GM23338 (cell line): Measurements from ENCODE around the gene MLF2. TPM values are rescaled to one million over a fixed set of nuclear protein-coding genes. Genes with fewer than 3 reads are reported as not detected.

Experiments used
- ATAC-seq: fragments of 200-7000 bp; cut with Tn5 transposase; 3 replicates; pipeline ENCODE4 v1.9.1; 2020
- DNase-seq: peaks from one replicate; pipeline ENCODE4 v3.0.0-alpha.2; 2015; ENCODE audit warnings: low spot score
- H2AFZ ChIP-seq: fragments of 200-600 bp; sonication (generic); 2 replicates; pipeline ENCODE4 v1.8.0; 2016; ENCODE audit warnings: antibody characterized with exemption, mild to moderate bottlenecking, moderate library complexity
- H3F3A ChIP-seq: fragments of 200-600 bp; sonication (generic); replicated peaks from 2 replicates; pipeline ENCODE4 v1.8.0; 2017; ENCODE audit warnings: antibody characterized with exemption, mixed run types, low read depth
- H3K27ac ChIP-seq: fragments of 200-600 bp; sonication (generic); 2 replicates; pipeline ENCODE4 v1.6.1; 2016; ENCODE audit warnings: low read depth
- H3K27me3 ChIP-seq: fragments of 200-600 bp; sonication (generic); 2 replicates; pipeline ENCODE4 v1.8.0; 2016; ENCODE audit warnings: mild to moderate bottlenecking, mixed run types, moderate library complexity; ENCODE audit not compliant: insufficient read depth
- H3K36me3 ChIP-seq: fragments of 200-600 bp; sonication (generic); 2 replicates; pipeline ENCODE4 v1.8.0; 2016; ENCODE audit warnings: mild to moderate bottlenecking; ENCODE audit not compliant: insufficient read depth
- H3K4me1 ChIP-seq: fragments of 200-600 bp; sonication (generic); 2 replicates; pipeline ENCODE4 v1.8.0; 2016; ENCODE audit warnings: mild to moderate bottlenecking, moderate library complexity; ENCODE audit not compliant: insufficient read depth
- H3K4me2 ChIP-seq: fragments of 200-600 bp; sonication (generic); 2 replicates; pipeline ENCODE4 v1.7.1; 2017; ENCODE audit warnings: mixed run types
- H3K4me3 ChIP-seq: fragments of 200-600 bp; sonication (generic); 2 replicates; pipeline ENCODE4 v1.6.1; 2016; ENCODE audit warnings: mixed run types
- H3K79me2 ChIP-seq: fragments of 200-600 bp; sonication (generic); replicated peaks from 2 replicates; pipeline ENCODE4 v1.8.0; 2017; ENCODE audit warnings: mild to moderate bottlenecking; ENCODE audit not compliant: insufficient read depth
- H3K9me2 ChIP-seq: fragments of 200-600 bp; sonication (generic); 2 replicates; pipeline ENCODE4 v1.8.0; 2017; ENCODE audit not compliant: insufficient read depth
- H4K20me1 ChIP-seq: fragments of 200-600 bp; sonication (generic); replicated peaks from 2 replicates; pipeline ENCODE4 v1.8.0; 2017; ENCODE audit warnings: mild to moderate bottlenecking; ENCODE audit not compliant: insufficient read depth
- H3K27ac Mint-ChIP-seq: 2 replicates; pipeline ENCODE4 v1.8.0; 2020; ENCODE audit warnings: inconsistent platforms, mild to moderate bottlenecking, moderate library complexity, mixed read lengths
- H3K27me3 Mint-ChIP-seq: 3 replicates; pipeline ENCODE4 v1.8.0; 2022; ENCODE audit warnings: low read depth, mild to moderate bottlenecking, moderate library complexity, mixed read lengths, inconsistent platforms; ENCODE audit not compliant: insufficient read depth, poor library complexity
- H3K36me3 Mint-ChIP-seq: 3 replicates; pipeline ENCODE4 v1.8.0; 2021; ENCODE audit warnings: low read depth, mild to moderate bottlenecking, inconsistent platforms, moderate library complexity, mixed read lengths
- H3K4me1 Mint-ChIP-seq: 3 replicates; pipeline ENCODE4 v1.8.0; 2020; ENCODE audit warnings: mild to moderate bottlenecking, inconsistent platforms, mixed read lengths
- H3K4me3 Mint-ChIP-seq: 3 replicates; pipeline ENCODE4 v1.8.0; 2021; ENCODE audit warnings: moderate library complexity, mild to moderate bottlenecking, inconsistent platforms, mixed read lengths
- H3K9me3 Mint-ChIP-seq: 3 replicates; pipeline ENCODE4 v1.8.0; 2020; ENCODE audit warnings: moderate library complexity, mild to moderate bottlenecking, inconsistent platforms, mixed read lengths
- CREB1 ChIP-seq: fragments of 250-450 bp; sonication (Bioruptor Pico); IDR thresholded peaks from 2 replicates; pipeline ENCODE4 v1.5.0; 2020; ENCODE audit warnings: low read depth, mild to moderate bottlenecking, moderate library complexity
- EZH2 ChIP-seq: fragments of 200-600 bp; sonication (generic); IDR thresholded peaks from one replicate; pipeline ENCODE4 v1.8.0; 2017; ENCODE audit warnings: antibody characterized with exemption, mild to moderate bottlenecking, low read depth; ENCODE audit not compliant: unreplicated experiment
- EZH2phosphoT487 ChIP-seq: fragments of 200-600 bp; sonication (generic); IDR thresholded peaks from one replicate; pipeline ENCODE4 v1.8.1; 2018; ENCODE audit warnings: antibody characterized with exemption; ENCODE audit not compliant: unreplicated experiment
- JUNB ChIP-seq: IDR thresholded peaks from one replicate; pipeline ENCODE4 v1.6.1; 2016; ENCODE audit warnings: antibody characterized with exemption; ENCODE audit not compliant: unreplicated experiment
- NANOG ChIP-seq: IDR thresholded peaks from 2 replicates; pipeline ENCODE4 v1.6.1; 2016; ENCODE audit warnings: antibody characterized with exemption, borderline replicate concordance
- POLR2AphosphoS5 ChIP-seq: IDR thresholded peaks from 2 replicates; pipeline ENCODE4 v1.6.1; 2016; ENCODE audit warnings: antibody characterized with exemption, low read depth
- STAT1 ChIP-seq: IDR thresholded peaks from one replicate; pipeline ENCODE4 v1.6.1; 2016; ENCODE audit warnings: antibody characterized with exemption; ENCODE audit not compliant: unreplicated experiment
- ZNF114 ChIP-seq: fragments of 250-450 bp; sonication (Bioruptor Pico); IDR thresholded peaks from 2 replicates; pipeline ENCODE4 v1.5.0; 2020; ENCODE audit warnings: mild to moderate bottlenecking, moderate library complexity
- ZNF331 ChIP-seq: fragments of 250-450 bp; sonication (Bioruptor Pico); IDR thresholded peaks from 2 replicates; pipeline ENCODE4 v1.5.0; 2020; ENCODE audit warnings: low read depth, mild to moderate bottlenecking, moderate library complexity
- polyA plus RNA-seq: library from polyadenylated mRNA; unstranded; fragments of >200 nt; fragmentation: Nextera tagmentation; extraction: Ambion mirVana; gene quantifications from 2 replicates; pipeline ENCODE4 v1.2.1, GENCODE V29; 2016
- total RNA-seq: library from RNA; depleted of rRNA; stranded (reverse); fragments of >200 nt; shearing (Covaris generic); gene quantifications from 2 replicates; pipeline ENCODE4 v1.2.3, GENCODE V29; 2014
- TF ChIP-seq, protein P1 (sequence below): IDR thresholded peaks from one replicate; pipeline ENCODE4 v1.6.1; 2018; ENCODE audit warnings: antibody characterized with exemption; ENCODE audit not compliant: unreplicated experiment
- TF ChIP-seq, protein P2 (sequence below): IDR thresholded peaks from 2 replicates; pipeline ENCODE4 v1.6.1; 2016; ENCODE audit warnings: antibody characterized with exemption
- TF ChIP-seq, protein P3 (sequence below): fragments of 250-450 bp; sonication (Bioruptor Pico); IDR thresholded peaks from 2 replicates; pipeline ENCODE4 v1.5.0; 2020; ENCODE audit warnings: mild to moderate bottlenecking, moderate library complexity
- TF ChIP-seq, protein P4 (sequence below), 2 experiments: fragments of 200-600 bp in 1 of 2; sonication (generic) in 1 of 2; conservative IDR thresholded peaks; 2 replicates each; pipeline versions ENCODE4 v1.5.1 to v1.6.1; 2016 to 2017; ENCODE audit warnings: antibody characterized with exemption in 2 of 2, low read depth in 2 of 2, mild to moderate bottlenecking in 2 of 2, moderate library complexity in 1 of 2

Gene MLF2
- total and polyA plus RNA-seq, 2 experiments from 2014 or later, result 280 to 289 TPM

DNA sequence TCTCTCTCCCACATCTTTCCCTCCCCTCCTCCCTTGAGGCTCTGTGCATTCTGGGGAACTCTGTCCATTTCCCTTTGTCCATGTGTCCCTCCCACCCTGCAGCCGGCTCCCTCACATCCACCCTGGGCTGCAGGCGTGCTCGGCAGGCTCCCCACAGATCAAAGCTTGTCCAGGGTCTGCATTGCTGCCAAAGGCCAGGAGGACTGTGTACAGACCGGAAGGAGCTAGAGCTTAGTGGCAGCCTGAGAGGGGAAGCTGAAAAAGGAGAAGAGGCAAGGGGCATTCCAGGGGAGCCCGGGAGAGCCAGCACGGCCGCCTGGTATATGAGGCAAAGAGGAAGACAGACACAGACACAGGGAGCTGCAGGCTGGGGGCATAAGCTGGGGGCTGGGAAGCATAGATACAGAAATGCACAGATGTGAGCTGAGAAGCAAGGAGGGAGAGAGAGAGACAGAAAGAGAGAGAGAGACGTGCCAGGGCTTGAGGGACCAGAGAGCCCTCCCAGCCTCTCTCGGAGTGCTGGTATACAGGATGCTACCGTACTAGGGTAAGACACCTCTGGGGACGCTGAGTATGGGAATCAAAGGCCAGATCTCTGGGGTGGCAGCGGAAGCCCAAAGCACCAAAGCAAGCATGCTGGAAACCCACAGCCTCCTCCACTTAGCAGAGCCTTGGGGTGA is 39.7 kb upstream of the MLF2 start:
- no peaks in the 10 kb centered on the region for H4K20me1 ChIP-seq
- H3K27ac ChIP-seq, result 0 out of 2 replicates have a peak overlapping the region, but pooled peaks have one; percentile 45
- H3K4me3 ChIP-seq, result no peak overlapping the region
- no peaks in the 10 kb centered on the region for H3K9me2 ChIP-seq
- no peaks in the 10 kb centered on the region; the same call in 2 of the 3 replicates for H3K36me3 Mint-ChIP-seq
- no peaks in the 10 kb centered on the region for H3K79me2 ChIP-seq
- no peaks in the 10 kb centered on the region for H3F3A ChIP-seq
- H3K4me1 Mint-ChIP-seq, result peaks cover 22% of the 10 kb centered on the region
- peaks cover 8% of the 10 kb centered on the region for H3K4me1 ChIP-seq
- no peaks in the 10 kb centered on the region for H3K9me3 Mint-ChIP-seq
- TF ChIP-seq ZNF114 (CRISPR knock-in tag) (no peak), EZH2 (no peak), JUNB (no peak), NANOG (no peak), STAT1 (no peak), CREB1 (CRISPR knock-in tag) (no peak), POLR2AphosphoS5 (no peak), ZNF331 (CRISPR knock-in tag) (no peak), EZH2phosphoT487 (no peak)
- TF ChIP-seq, protein P1, sequence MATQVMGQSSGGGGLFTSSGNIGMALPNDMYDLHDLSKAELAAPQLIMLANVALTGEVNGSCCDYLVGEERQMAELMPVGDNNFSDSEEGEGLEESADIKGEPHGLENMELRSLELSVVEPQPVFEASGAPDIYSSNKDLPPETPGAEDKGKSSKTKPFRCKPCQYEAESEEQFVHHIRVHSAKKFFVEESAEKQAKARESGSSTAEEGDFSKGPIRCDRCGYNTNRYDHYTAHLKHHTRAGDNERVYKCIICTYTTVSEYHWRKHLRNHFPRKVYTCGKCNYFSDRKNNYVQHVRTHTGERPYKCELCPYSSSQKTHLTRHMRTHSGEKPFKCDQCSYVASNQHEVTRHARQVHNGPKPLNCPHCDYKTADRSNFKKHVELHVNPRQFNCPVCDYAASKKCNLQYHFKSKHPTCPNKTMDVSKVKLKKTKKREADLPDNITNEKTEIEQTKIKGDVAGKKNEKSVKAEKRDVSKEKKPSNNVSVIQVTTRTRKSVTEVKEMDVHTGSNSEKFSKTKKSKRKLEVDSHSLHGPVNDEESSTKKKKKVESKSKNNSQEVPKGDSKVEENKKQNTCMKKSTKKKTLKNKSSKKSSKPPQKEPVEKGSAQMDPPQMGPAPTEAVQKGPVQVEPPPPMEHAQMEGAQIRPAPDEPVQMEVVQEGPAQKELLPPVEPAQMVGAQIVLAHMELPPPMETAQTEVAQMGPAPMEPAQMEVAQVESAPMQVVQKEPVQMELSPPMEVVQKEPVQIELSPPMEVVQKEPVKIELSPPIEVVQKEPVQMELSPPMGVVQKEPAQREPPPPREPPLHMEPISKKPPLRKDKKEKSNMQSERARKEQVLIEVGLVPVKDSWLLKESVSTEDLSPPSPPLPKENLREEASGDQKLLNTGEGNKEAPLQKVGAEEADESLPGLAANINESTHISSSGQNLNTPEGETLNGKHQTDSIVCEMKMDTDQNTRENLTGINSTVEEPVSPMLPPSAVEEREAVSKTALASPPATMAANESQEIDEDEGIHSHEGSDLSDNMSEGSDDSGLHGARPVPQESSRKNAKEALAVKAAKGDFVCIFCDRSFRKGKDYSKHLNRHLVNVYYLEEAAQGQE, result no peak
- TF ChIP-seq, protein P2, sequence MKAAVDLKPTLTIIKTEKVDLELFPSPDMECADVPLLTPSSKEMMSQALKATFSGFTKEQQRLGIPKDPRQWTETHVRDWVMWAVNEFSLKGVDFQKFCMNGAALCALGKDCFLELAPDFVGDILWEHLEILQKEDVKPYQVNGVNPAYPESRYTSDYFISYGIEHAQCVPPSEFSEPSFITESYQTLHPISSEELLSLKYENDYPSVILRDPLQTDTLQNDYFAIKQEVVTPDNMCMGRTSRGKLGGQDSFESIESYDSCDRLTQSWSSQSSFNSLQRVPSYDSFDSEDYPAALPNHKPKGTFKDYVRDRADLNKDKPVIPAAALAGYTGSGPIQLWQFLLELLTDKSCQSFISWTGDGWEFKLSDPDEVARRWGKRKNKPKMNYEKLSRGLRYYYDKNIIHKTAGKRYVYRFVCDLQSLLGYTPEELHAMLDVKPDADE, result no peak
- TF ChIP-seq, protein P3, sequence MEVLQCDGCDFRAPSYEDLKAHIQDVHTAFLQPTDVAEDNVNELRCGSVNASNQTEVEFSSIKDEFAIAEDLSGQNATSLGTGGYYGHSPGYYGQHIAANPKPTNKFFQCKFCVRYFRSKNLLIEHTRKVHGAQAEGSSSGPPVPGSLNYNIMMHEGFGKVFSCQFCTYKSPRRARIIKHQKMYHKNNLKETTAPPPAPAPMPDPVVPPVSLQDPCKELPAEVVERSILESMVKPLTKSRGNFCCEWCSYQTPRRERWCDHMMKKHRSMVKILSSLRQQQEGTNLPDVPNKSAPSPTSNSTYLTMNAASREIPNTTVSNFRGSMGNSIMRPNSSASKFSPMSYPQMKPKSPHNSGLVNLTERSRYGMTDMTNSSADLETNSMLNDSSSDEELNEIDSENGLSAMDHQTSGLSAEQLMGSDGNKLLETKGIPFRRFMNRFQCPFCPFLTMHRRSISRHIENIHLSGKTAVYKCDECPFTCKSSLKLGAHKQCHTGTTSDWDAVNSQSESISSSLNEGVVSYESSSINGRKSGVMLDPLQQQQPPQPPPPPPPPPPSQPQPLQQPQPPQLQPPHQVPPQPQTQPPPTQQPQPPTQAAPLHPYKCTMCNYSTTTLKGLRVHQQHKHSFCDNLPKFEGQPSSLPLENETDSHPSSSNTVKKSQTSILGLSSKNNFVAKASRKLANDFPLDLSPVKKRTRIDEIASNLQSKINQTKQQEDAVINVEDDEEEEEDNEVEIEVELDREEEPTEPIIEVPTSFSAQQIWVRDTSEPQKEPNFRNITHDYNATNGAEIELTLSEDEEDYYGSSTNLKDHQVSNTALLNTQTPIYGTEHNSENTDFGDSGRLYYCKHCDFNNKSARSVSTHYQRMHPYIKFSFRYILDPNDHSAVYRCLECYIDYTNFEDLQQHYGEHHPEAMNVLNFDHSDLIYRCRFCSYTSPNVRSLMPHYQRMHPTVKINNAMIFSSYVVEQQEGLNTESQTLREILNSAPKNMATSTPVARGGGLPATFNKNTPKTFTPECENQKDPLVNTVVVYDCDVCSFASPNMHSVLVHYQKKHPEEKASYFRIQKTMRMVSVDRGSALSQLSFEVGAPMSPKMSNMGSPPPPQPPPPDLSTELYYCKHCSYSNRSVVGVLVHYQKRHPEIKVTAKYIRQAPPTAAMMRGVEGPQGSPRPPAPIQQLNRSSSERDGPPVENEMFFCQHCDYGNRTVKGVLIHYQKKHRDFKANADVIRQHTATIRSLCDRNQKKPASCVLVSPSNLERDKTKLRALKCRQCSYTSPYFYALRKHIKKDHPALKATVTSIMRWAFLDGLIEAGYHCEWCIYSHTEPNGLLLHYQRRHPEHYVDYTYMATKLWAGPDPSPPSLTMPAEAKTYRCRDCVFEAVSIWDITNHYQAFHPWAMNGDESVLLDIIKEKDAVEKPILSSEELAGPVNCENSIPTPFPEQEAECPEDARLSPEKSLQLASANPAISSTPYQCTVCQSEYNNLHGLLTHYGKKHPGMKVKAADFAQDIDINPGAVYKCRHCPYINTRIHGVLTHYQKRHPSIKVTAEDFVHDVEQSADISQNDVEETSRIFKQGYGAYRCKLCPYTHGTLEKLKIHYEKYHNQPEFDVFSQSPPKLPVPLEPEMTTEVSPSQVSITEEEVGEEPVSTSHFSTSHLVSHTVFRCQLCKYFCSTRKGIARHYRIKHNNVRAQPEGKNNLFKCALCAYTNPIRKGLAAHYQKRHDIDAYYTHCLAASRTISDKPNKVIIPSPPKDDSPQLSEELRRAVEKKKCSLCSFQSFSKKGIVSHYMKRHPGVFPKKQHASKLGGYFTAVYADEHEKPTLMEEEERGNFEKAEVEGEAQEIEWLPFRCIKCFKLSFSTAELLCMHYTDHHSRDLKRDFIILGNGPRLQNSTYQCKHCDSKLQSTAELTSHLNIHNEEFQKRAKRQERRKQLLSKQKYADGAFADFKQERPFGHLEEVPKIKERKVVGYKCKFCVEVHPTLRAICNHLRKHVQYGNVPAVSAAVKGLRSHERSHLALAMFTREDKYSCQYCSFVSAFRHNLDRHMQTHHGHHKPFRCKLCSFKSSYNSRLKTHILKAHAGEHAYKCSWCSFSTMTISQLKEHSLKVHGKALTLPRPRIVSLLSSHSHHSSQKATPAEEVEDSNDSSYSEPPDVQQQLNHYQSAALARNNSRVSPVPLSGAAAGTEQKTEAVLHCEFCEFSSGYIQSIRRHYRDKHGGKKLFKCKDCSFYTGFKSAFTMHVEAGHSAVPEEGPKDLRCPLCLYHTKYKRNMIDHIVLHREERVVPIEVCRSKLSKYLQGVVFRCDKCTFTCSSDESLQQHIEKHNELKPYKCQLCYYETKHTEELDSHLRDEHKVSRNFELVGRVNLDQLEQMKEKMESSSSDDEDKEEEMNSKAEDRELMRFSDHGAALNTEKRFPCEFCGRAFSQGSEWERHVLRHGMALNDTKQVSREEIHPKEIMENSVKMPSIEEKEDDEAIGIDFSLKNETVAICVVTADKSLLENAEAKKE (CRISPR knock-in tag), result no peak
- TF ChIP-seq, protein P4, sequence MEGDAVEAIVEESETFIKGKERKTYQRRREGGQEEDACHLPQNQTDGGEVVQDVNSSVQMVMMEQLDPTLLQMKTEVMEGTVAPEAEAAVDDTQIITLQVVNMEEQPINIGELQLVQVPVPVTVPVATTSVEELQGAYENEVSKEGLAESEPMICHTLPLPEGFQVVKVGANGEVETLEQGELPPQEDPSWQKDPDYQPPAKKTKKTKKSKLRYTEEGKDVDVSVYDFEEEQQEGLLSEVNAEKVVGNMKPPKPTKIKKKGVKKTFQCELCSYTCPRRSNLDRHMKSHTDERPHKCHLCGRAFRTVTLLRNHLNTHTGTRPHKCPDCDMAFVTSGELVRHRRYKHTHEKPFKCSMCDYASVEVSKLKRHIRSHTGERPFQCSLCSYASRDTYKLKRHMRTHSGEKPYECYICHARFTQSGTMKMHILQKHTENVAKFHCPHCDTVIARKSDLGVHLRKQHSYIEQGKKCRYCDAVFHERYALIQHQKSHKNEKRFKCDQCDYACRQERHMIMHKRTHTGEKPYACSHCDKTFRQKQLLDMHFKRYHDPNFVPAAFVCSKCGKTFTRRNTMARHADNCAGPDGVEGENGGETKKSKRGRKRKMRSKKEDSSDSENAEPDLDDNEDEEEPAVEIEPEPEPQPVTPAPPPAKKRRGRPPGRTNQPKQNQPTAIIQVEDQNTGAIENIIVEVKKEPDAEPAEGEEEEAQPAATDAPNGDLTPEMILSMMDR (conservative IDR thresholded peaks at IDR 0.05; ENCODE audit: low read depth in 2 of 2), result no peak
- H3K27ac Mint-ChIP-seq, result peak overlapping the region; percentile 12; the same call in 1 of the 2 replicates
- no peaks in the 10 kb centered on the region for H3K36me3 ChIP-seq
- H3K27me3 ChIP-seq, result no peaks in the 10 kb centered on the region
- ATAC-seq (peak; percentile 16), DNase-seq (no peak)
- no peak overlapping the region for H3K4me3 Mint-ChIP-seq
- H2AFZ ChIP-seq, result peak overlapping the region; percentile 78
- peaks cover 18% of the 10 kb centered on the region for H3K27me3 Mint-ChIP-seq
- H3K4me2 ChIP-seq, result no peak overlapping the region
